BJ (cell line): Measurements from ENCODE around the gene CEACAM1. TPM values are rescaled to one million over a fixed set of nuclear protein-coding genes. Genes with fewer than 3 reads are reported as not detected.
"Not testable (repeated sequence)": the region's sequence is repeated elsewhere in the genome, so short reads cannot be mapped to it uniquely, and the experiment has no call there.

Experiments
- CTCF ChIA-PET: fragments of 350-600 bp; formaldehyde crosslinking; extraction: SDS; loops from one replicate; lab custom pipeline; 2021; ENCODE audit warnings: antibody characterized with exemption, inconsistent platforms; lab: Yijun Ruan, JAX
- POLR2A ChIA-PET: fragments of 300-600 bp; sonication (Branson Sonifier 250); formaldehyde crosslinking; extraction: SDS; loops from one replicate; lab custom pipeline; 2021; ENCODE audit warnings: antibody characterized with exemption; lab: Charles Lee
- DNase-seq: peaks from one replicate; pipeline ENCODE4 v3.0.0-alpha.2; 2011; ENCODE audit warnings: low read depth
- H3K27me3 ChIP-seq: 2 replicates; pipeline ENCODE4 v1.6.0; 2011; ENCODE audit warnings: low read length; ENCODE audit not compliant: control insufficient read depth, insufficient read depth
- H3K36me3 ChIP-seq: 2 replicates; pipeline ENCODE4 v1.5.1; 2011; ENCODE audit warnings: low read length; ENCODE audit not compliant: control insufficient read depth, insufficient read depth
- H3K4me3 ChIP-seq: 2 replicates; pipeline ENCODE4 v1.5.1; 2011; ENCODE audit warnings: low read depth, mild to moderate bottlenecking, control low read depth, low read length
- CTCF ChIP-seq: IDR thresholded peaks from 2 replicates; pipeline ENCODE4 v1.5.1; 2011; ENCODE audit warnings: low read depth, mild to moderate bottlenecking, control low read depth, inconsistent platforms, low read length, moderate library complexity; ENCODE audit not compliant: insufficient read depth
- polyA plus RNA-seq: library from polyadenylated mRNA; depleted of rRNA; stranded (reverse); fragments of >200 nt; gene quantifications from 2 replicates; pipeline ENCODE4 v1.2.3, GENCODE V29; 2011

Gene CEACAM1
- polyA plus RNA-seq, 1 experiment: 0.11 TPM

- Histone ChIP-seq H3K27me3 (peaks cover 3% of the 10 kb centered on the region; the same call in 1 of the 2 replicates), H3K4me3 (no peak overlapping the region), H3K36me3 (no peaks in the 10 kb centered on the region)
- ChIA-PET CTCF (interaction anchor here (0.7 to 6.5 kb wide), 9 partner anchors 9 to 94 kb away, joined by 3 to 137 read pairs (median 11); partner anchors contain the start of gene CXCL17), POLR2A (no interaction called here)
- no peak for TF ChIP-seq CTCF
- no peak for DNase-seq
These were observed 3.0 kb upstream of the CEACAM1 start for GRCh38 chr19:42531313-42531712.

- Histone ChIP-seq H3K4me3 (no peak overlapping the region), H3K27me3 (peaks cover 6% of the 10 kb centered on the region; the same call in 1 of the 2 replicates), H3K36me3 (no peaks in the 10 kb centered on the region)
- TF ChIP-seq CTCF: peak; percentile 93
- no peak for DNase-seq
- ChIA-PET POLR2A (no interaction called here), CTCF (interaction anchor here (0.6 to 6.5 kb wide), 23 partner anchors 8 to 99 kb away, joined by 3 to 137 read pairs (median 6); partner anchors contain the start of gene CXCL17)
These were observed 1.0 kb upstream of the CEACAM1 start for GRCh38 chr19:42529248-42529764.

- H3K4me3 ChIP-seq: no peak overlapping the region
- no peaks in the 10 kb centered on the region for H3K36me3 ChIP-seq
- CTCF ChIA-PET: interaction anchor here (1.3 to 6.5 kb wide), 2 partner anchors 74 to 86 kb away, joined by 5 to 137 read pairs; no protein-coding TSS in a partner anchor
- TF ChIP-seq CTCF: no peak
- peaks cover 9% of the 10 kb centered on the region for H3K27me3 ChIP-seq
- DNase-seq: no peak
- POLR2A ChIA-PET: no interaction called here
These were observed 3.3 kb downstream of the CEACAM1 start for GRCh38 chr19:42524943-42525342.

- Histone ChIP-seq H3K36me3 (no peaks in the 10 kb centered on the region), H3K4me3 (no peak overlapping the region), H3K27me3 (peaks cover 9% of the 10 kb centered on the region)
- TF ChIP-seq CTCF: no peak
- ChIA-PET POLR2A (no interaction called here), CTCF (interaction anchor here (1.2 to 1.3 kb wide), 2 partner anchors 83 to 86 kb away, joined by 3 to 5 read pairs; no protein-coding TSS in a partner anchor)
- DNase-seq: no peak
These were observed 4.0 kb downstream of the CEACAM1 start for GRCh38 chr19:42524250-42524649.

GRCh38 chr19:42522262-42522661 lies 6.0 kb downstream of the CEACAM1 start:
- DNase-seq, H3K36me3 ChIP-seq, POLR2A ChIA-PET, H3K4me3 ChIP-seq, H3K27me3 ChIP-seq: not testable (repeated sequence)
- CTCF ChIA-PET: interaction anchor here (2.0 to 2.2 kb wide), 2 partner anchors 41 to 72 kb away, joined by 6 to 8 read pairs; no protein-coding TSS in a partner anchor
